ENCODE measurements around the gene SEMA6B. TPM values are rescaled to one million over a fixed set of nuclear protein-coding genes. Genes with fewer than 3 reads are reported as not detected.

SEMA6B gene
- total and polyA plus RNA-seq, 2 of the 4 experiments (the other 2 are of a cell fraction): 0.18 to 0.72 TPM

- Histone ChIP-seq H3K9me3 (ENCODE audit: control insufficient read depth, insufficient read depth, low read length) (no peaks in the 10 kb centered on the region), H3K79me1 (ENCODE audit: low read depth in 1 of 2, low read length in 2 of 2) (no peaks in the 10 kb centered on the region), H3K14ac (replicated peaks; ENCODE audit: low read depth, low read length) (no peak overlapping the region), H4K5ac (ENCODE audit: low read depth, low read length) (no peak overlapping the region), H3K23ac (ENCODE audit: low read depth, low read length) (no peak overlapping the region), H3K4me2 (ENCODE audit: low read depth, low read length) (no peak overlapping the region), H3K4me3 (ENCODE audit: insufficient read depth, low read depth, low read length) (no peak overlapping the region), H3K4me1 (ENCODE audit: control insufficient read depth, insufficient read depth, low read length) (no peaks in the 10 kb centered on the region), H3K18ac (ENCODE audit: low read depth, low read length) (no peak overlapping the region), H2BK20ac (ENCODE audit: low read depth, low read length) (no peak overlapping the region), H2AFZ (replicated peaks; ENCODE audit: low read length, poor library complexity) (peak overlapping the region; percentile 75), H2BK120ac (ENCODE audit: low read depth, low read length) (no peak overlapping the region), H2AK5ac (ENCODE audit: low read depth, low read length) (no peak overlapping the region), H3K56ac (ENCODE audit: extremely low read depth, insufficient read depth, low read length) (no peak overlapping the region), H3K36me3 (ENCODE audit: control insufficient read depth, insufficient read depth, low read length) (no peaks in the 10 kb centered on the region), H3K27me3 (ENCODE audit: control insufficient read depth, insufficient read depth, low read length) (peaks cover 18% of the 10 kb centered on the region), H3K9ac (ENCODE audit: low read depth, low read length) (no peak overlapping the region), H2BK5ac (ENCODE audit: low read depth, low read length, poor library complexity, severe bottlenecking) (no peak overlapping the region), H3K27ac (ENCODE audit: insufficient read depth, low read length) (no peak overlapping the region), H4K91ac (ENCODE audit: insufficient read depth, low read depth, low read length) (no peak overlapping the region), H3K9me1 (ENCODE audit: insufficient read depth, low read length) (no peaks in the 10 kb centered on the region), H2AK9ac (replicated peaks; ENCODE audit: low read depth, low read length, poor library complexity) (peak overlapping the region; percentile 82), H4K20me1 (ENCODE audit: insufficient read depth, low read length) (no peaks in the 10 kb centered on the region), H4K8ac (ENCODE audit: low read depth in 2 of 2, low read length in 2 of 2) (no peak overlapping the region), H3K4ac (ENCODE audit: low read depth, low read length) (no peak overlapping the region), H2BK15ac (ENCODE audit: low read depth, low read length) (no peak overlapping the region)
- TF ChIP-seq, protein P1, sequence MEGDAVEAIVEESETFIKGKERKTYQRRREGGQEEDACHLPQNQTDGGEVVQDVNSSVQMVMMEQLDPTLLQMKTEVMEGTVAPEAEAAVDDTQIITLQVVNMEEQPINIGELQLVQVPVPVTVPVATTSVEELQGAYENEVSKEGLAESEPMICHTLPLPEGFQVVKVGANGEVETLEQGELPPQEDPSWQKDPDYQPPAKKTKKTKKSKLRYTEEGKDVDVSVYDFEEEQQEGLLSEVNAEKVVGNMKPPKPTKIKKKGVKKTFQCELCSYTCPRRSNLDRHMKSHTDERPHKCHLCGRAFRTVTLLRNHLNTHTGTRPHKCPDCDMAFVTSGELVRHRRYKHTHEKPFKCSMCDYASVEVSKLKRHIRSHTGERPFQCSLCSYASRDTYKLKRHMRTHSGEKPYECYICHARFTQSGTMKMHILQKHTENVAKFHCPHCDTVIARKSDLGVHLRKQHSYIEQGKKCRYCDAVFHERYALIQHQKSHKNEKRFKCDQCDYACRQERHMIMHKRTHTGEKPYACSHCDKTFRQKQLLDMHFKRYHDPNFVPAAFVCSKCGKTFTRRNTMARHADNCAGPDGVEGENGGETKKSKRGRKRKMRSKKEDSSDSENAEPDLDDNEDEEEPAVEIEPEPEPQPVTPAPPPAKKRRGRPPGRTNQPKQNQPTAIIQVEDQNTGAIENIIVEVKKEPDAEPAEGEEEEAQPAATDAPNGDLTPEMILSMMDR (conservative IDR thresholded peaks at IDR 0.05; ENCODE audit: low read depth, low read length): peak; percentile 66
- TF ChIP-seq FOS (IDR thresholded peaks at IDR 0.05; ENCODE audit: low read depth, low read length) (no peak), MXI1 (IDR thresholded peaks at IDR 0.05; ENCODE audit: borderline replicate concordance, low read depth, low read length) (no peak), RFX5 (IDR thresholded peaks at IDR 0.05; ENCODE audit: low read depth, low read length) (no peak), NFE2L2 (IDR thresholded peaks at IDR 0.05; ENCODE audit: low read depth, low read length) (no peak), MAZ (IDR thresholded peaks at IDR 0.05; ENCODE audit: borderline replicate concordance, low read depth, low read length) (0 out of 2 replicates have a peak, but pooled peaks have one; percentile 23), BHLHE40 (IDR thresholded peaks at IDR 0.05; ENCODE audit: low read depth, low read length) (no peak), SMC3 (IDR thresholded peaks at IDR 0.05; ENCODE audit: low read depth, low read length) (peak; percentile 56), RAD21 (IDR thresholded peaks at IDR 0.05; ENCODE audit: low read length) (peak; percentile 42)
- TF ChIP-seq, protein P2, sequence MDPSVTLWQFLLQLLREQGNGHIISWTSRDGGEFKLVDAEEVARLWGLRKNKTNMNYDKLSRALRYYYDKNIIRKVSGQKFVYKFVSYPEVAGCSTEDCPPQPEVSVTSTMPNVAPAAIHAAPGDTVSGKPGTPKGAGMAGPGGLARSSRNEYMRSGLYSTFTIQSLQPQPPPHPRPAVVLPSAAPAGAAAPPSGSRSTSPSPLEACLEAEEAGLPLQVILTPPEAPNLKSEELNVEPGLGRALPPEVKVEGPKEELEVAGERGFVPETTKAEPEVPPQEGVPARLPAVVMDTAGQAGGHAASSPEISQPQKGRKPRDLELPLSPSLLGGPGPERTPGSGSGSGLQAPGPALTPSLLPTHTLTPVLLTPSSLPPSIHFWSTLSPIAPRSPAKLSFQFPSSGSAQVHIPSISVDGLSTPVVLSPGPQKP (IDR thresholded peaks at IDR 0.05; ENCODE audit: borderline replicate concordance, low read depth, low read length): no peak
- TF ChIP-seq, protein P3, sequence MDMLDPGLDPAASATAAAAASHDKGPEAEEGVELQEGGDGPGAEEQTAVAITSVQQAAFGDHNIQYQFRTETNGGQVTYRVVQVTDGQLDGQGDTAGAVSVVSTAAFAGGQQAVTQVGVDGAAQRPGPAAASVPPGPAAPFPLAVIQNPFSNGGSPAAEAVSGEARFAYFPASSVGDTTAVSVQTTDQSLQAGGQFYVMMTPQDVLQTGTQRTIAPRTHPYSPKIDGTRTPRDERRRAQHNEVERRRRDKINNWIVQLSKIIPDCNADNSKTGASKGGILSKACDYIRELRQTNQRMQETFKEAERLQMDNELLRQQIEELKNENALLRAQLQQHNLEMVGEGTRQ (IDR thresholded peaks at IDR 0.05; ENCODE audit: low read depth, low read length): no peak
- intact Hi-C loops (cut with micrococcal nuclease): no loop called here
- in situ Hi-C loops (cut with MboI; ENCODE audit: low sequenced_read_pairs): no loop called here
- POLR2A ChIA-PET (ENCODE audit: unreplicated experiment): no interaction called here
- CTCF ChIA-PET: interaction anchor here (0.5 to 1.5 kb wide), 6 partner anchors 10 to 109 kb away, joined by 3 to 6 read pairs (median 4); partner anchors contain the start of gene PLIN5
- DNase-seq: no peak
- dilution Hi-C loops (cut with HindIII; ENCODE audit: low sequenced_read_pairs, unreplicated experiment): no loop called here
- WGBS, 2 experiments (ENCODE audit: extremely low coverage in 2 of 2, insufficient read length in 1 of 2): 80% methylated on average over 12 of the region's 23 CpGs; no CpG with 5 or more reads in 1 of the 2 experiments
- BruUV-seq (replicated peaks): no TSS peak
- ATAC-seq (ENCODE audit: low read depth): peak; percentile 71; the same call in 1 of the 2 replicates
Observed at GRCh38 chr19:4524808-4525562, 34.5 kb downstream of the SEMA6B start.
